Measurements from ENCODE around the gene CACNA1C. TPM values are rescaled to one million over a fixed set of nuclear protein-coding genes. Genes with fewer than 3 reads are reported as not detected.

CACNA1C gene
- total and polyA plus RNA-seq, 2 donors (not counting 1 experiment from before 2014, with no cell fraction given) = 7.6 to 11.4 TPM

DNA sequence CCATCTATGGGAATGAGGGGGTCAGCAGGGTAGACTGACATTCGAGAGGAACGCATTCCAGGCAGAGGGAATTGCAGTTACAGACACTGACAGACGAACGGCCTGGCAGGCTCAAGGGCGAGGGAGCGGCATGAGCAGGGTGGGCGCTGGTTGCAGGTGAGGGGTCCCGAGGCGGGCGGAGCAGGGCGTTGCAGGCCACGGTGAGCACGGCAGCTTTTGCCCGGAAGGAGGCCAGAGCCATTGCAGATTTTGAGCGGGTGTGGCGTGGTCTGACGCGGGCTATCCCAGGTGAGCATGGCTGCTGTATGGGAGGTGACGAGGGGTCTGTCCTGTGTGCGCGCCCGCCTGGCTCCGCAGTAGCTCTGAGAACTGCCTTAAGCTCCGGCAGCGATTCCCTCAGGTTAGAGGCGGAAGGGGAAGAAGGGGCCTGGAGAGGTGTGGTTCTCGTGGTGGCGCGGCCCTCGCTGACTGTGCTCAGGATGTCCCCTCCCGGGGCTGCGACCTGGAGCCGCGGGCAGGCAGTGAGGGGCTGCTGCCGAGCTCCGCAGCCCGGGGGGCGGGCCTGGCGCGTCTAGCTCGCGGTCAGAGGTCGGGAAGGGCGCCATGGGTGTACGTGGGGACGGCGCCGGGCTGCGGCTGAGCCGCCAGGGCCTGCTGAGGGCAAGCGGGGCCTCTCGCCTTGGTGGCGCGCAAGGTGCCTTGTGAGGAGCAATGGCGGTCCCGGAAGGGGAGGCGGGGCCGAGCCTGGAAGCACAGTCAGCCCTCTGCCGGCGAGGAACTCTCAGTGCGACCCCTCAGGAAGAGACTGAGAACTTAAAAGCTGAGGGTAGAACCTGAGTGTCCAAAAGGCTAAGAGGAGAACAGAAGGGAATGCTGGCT, 177.1 kb downstream of the CACNA1C start:
- no peaks in the 10 kb centered on the region for H3K27me3 ChIP-seq (ENCODE audit: control insufficient read depth, insufficient read depth, low read length)
- DNase-seq (ENCODE audit: low read depth in 2 of 2) = no peak
- TF ChIP-seq, protein P1, sequence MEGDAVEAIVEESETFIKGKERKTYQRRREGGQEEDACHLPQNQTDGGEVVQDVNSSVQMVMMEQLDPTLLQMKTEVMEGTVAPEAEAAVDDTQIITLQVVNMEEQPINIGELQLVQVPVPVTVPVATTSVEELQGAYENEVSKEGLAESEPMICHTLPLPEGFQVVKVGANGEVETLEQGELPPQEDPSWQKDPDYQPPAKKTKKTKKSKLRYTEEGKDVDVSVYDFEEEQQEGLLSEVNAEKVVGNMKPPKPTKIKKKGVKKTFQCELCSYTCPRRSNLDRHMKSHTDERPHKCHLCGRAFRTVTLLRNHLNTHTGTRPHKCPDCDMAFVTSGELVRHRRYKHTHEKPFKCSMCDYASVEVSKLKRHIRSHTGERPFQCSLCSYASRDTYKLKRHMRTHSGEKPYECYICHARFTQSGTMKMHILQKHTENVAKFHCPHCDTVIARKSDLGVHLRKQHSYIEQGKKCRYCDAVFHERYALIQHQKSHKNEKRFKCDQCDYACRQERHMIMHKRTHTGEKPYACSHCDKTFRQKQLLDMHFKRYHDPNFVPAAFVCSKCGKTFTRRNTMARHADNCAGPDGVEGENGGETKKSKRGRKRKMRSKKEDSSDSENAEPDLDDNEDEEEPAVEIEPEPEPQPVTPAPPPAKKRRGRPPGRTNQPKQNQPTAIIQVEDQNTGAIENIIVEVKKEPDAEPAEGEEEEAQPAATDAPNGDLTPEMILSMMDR (conservative IDR thresholded peaks at IDR 0.05 in 1 of 2, IDR thresholded peaks at IDR 0.05 in 1 of 2; ENCODE audit: low read depth in 1 of 2, low read length in 2 of 2) = no peak
- TF ChIP-seq EZH2 (IDR thresholded peaks at IDR 0.05; ENCODE audit: low read length, missing control alignments) = no peak
- H3K4me1 ChIP-seq (ENCODE audit: control insufficient read depth, extremely low read depth, insufficient read depth, low read length) = no peaks in the 10 kb centered on the region
- H3K36me3 ChIP-seq (ENCODE audit: control insufficient read depth, insufficient read depth, low read length) = no peaks in the 10 kb centered on the region
- H3K79me2 ChIP-seq (ENCODE audit: control insufficient read depth, insufficient read depth, low read length) = no peaks in the 10 kb centered on the region
- H3K4me2 ChIP-seq (ENCODE audit: extremely low read depth, insufficient read depth, low read length) = no peak overlapping the region
- H2AFZ ChIP-seq (ENCODE audit: low read length) = no peak overlapping the region
- no peak overlapping the region for H3K4me3 ChIP-seq (replicated peaks in 1 of 4; ENCODE audit: control extremely low read depth in 1 of 4, insufficient read depth in 1 of 4, low read depth in 3 of 4, low read length in 4 of 4)
- no peak overlapping the region for H3K27ac ChIP-seq (ENCODE audit: insufficient read depth, low read length)
- no peaks in the 10 kb centered on the region for H4K20me1 ChIP-seq (ENCODE audit: control insufficient read depth, extremely low read depth, insufficient read depth, low read length)
- H3K9ac ChIP-seq (ENCODE audit: insufficient read depth, low read length) = no peak overlapping the region
- H3K9me3 ChIP-seq (ENCODE audit: control insufficient read depth, insufficient read depth, low read depth, low read length) = no peaks in the 10 kb centered on the region

DNA sequence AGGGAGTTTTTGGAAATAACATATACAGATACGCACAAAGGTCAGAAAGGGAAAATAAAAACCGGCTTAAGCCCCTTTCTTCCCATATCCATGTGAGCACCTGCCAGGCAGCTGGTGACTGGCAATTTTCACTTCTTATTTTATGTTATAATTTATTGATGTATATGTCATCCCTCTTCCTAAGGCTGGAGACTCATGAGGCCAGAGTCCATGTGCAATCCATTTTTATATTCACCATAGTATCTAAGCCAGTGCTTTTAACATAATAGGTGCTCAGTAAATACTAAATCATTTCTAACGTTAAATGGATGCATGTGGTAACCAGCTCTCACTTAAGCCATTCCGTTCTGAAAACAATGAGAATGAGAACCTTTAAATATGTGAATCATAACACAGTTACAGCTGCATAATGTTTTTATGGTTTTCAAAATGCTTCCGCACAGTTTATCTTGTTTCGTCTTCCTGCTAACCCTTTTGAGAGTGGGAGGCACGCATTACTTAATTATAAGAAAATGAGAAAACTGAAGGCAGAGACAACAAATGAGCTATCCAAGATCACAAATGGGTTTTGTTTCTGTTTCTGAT, 178.3 kb downstream of the CACNA1C start:
- H3K27me3 ChIP-seq (ENCODE audit: control insufficient read depth, insufficient read depth, low read length) = no peaks in the 10 kb centered on the region
- no peaks in the 10 kb centered on the region for H3K4me1 ChIP-seq (ENCODE audit: control insufficient read depth, extremely low read depth, insufficient read depth, low read length)
- no peaks in the 10 kb centered on the region for H3K36me3 ChIP-seq (ENCODE audit: control insufficient read depth, insufficient read depth, low read length)
- H3K9me3 ChIP-seq (ENCODE audit: control insufficient read depth, insufficient read depth, low read depth, low read length) = no peaks in the 10 kb centered on the region
- H2AFZ ChIP-seq (ENCODE audit: low read length) = no peak overlapping the region
- no peak for DNase-seq (ENCODE audit: low read depth in 2 of 2)
- no peak overlapping the region for H3K4me3 ChIP-seq (replicated peaks in 1 of 4; ENCODE audit: control extremely low read depth in 1 of 4, insufficient read depth in 1 of 4, low read depth in 3 of 4, low read length in 4 of 4)
- no peak overlapping the region for H3K4me2 ChIP-seq (ENCODE audit: extremely low read depth, insufficient read depth, low read length)
- no peak overlapping the region for H3K27ac ChIP-seq (ENCODE audit: insufficient read depth, low read length)
- H4K20me1 ChIP-seq (ENCODE audit: control insufficient read depth, extremely low read depth, insufficient read depth, low read length) = no peaks in the 10 kb centered on the region
- no peak overlapping the region for H3K9ac ChIP-seq (ENCODE audit: insufficient read depth, low read length)
- no peaks in the 10 kb centered on the region for H3K79me2 ChIP-seq (ENCODE audit: control insufficient read depth, insufficient read depth, low read length)
- TF ChIP-seq, protein P1 (conservative IDR thresholded peaks at IDR 0.05 in 1 of 2, IDR thresholded peaks at IDR 0.05 in 1 of 2; ENCODE audit: low read depth in 1 of 2, low read length in 2 of 2) = no peak
- TF ChIP-seq EZH2 (IDR thresholded peaks at IDR 0.05; ENCODE audit: low read length, missing control alignments) = no peak

DNA sequence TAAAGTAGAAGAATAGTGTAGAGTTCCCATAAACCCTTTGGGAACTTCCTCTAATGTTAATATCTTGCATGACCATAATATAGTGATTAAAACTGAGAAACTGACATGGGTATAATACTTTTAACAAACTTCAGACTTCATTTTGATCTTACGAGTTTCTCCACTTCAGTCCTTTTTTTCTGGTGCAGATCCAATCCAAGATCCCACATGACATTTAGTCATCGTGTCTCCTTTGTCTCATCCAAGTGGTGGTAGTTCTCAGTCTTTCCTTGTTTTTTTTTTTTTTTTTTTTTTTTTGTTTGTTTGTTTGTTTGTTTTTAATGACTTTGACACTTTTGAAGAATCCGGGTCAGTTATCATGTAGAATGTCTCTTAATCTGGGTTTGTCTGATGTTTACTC, 179.2 kb downstream of the CACNA1C start:
- no peak overlapping the region for H3K9ac ChIP-seq (ENCODE audit: insufficient read depth, low read length)
- no peaks in the 10 kb centered on the region for H3K79me2 ChIP-seq (ENCODE audit: control insufficient read depth, insufficient read depth, low read length)
- TF ChIP-seq, protein P1 (conservative IDR thresholded peaks at IDR 0.05 in 1 of 2, IDR thresholded peaks at IDR 0.05 in 1 of 2; ENCODE audit: low read depth in 1 of 2, low read length in 2 of 2) = no peak
- TF ChIP-seq EZH2 (IDR thresholded peaks at IDR 0.05; ENCODE audit: low read length, missing control alignments) = no peak
- H3K27me3 ChIP-seq (ENCODE audit: control insufficient read depth, insufficient read depth, low read length) = no peaks in the 10 kb centered on the region
- H2AFZ ChIP-seq (ENCODE audit: low read length) = no peak overlapping the region
- no peaks in the 10 kb centered on the region for H4K20me1 ChIP-seq (ENCODE audit: control insufficient read depth, extremely low read depth, insufficient read depth, low read length)
- H3K4me3 ChIP-seq (replicated peaks in 1 of 4; ENCODE audit: control extremely low read depth in 1 of 4, insufficient read depth in 1 of 4, low read depth in 3 of 4, low read length in 4 of 4) = no peak overlapping the region
- H3K27ac ChIP-seq (ENCODE audit: insufficient read depth, low read length) = no peak overlapping the region
- no peak overlapping the region for H3K4me2 ChIP-seq (ENCODE audit: extremely low read depth, insufficient read depth, low read length)
- DNase-seq (ENCODE audit: low read depth in 2 of 2) = no peak
- no peaks in the 10 kb centered on the region for H3K4me1 ChIP-seq (ENCODE audit: control insufficient read depth, extremely low read depth, insufficient read depth, low read length)
- no peaks in the 10 kb centered on the region for H3K36me3 ChIP-seq (ENCODE audit: control insufficient read depth, insufficient read depth, low read length)
- H3K9me3 ChIP-seq (ENCODE audit: control insufficient read depth, insufficient read depth, low read depth, low read length) = no peaks in the 10 kb centered on the region
